Measurements from ENCODE around the gene ZNF536.

GRCh38 chr19:30378701-30379100, 6.5 kb downstream of the ZNF536 start:
- TF ChIP-seq CTCF (IDR thresholded peaks at IDR 0.05) (no peak), POLR2A (IDR thresholded peaks at IDR 0.05) (no peak)
